ENCODE measurements around the gene PIGL.

PIGL gene

DNA sequence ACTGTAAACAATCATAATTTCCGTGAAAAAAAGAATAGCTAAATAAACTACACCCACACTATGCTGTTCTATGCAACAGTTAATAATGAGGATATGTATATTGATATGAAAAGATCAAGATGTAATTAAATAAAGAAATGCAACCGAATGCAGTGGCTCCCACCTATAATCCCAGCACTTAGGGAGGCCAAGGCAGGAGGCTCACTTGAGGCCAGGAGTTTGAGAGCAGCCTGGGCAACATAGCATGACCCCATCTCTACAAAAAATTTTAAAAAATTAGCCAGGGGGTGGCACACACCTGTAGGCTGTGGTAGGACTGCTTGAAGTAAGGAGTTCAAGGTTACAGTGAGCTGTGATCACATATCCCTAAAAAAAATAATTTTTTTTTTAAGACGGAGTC, 121.4 kb downstream of the PIGL start:
- no peak overlapping the region for H3K4me3 ChIP-seq (replicated peaks; ENCODE audit: insufficient read depth, low read length)
- no peaks in the 10 kb centered on the region for H3K27me3 ChIP-seq (ENCODE audit: insufficient read depth, poor library complexity, severe bottlenecking)
- no peak for TF ChIP-seq CTCF (IDR thresholded peaks at IDR 0.05; ENCODE audit: insufficient read depth, low read length)
- no peak for TF ChIP-seq POLR2AphosphoS5 (IDR thresholded peaks at IDR 0.05; ENCODE audit: low read depth)
- TF ChIP-seq GABPA (IDR thresholded peaks at IDR 0.05; ENCODE audit: low read depth), result no peak
- TF ChIP-seq SPI1 (IDR thresholded peaks at IDR 0.05; ENCODE audit: borderline replicate concordance, low read depth), result no peak
- TF ChIP-seq REST (IDR thresholded peaks at IDR 0.05; ENCODE audit: insufficient replicate concordance, low read depth), result no peak
- H3K27ac ChIP-seq (replicated peaks), result no peak overlapping the region
- DNase-seq (ENCODE audit: low read depth in 1 of 2, low spot score in 1 of 2), result no peak

GRCh38 chr17:16339402-16339801, 122.4 kb downstream of the PIGL start:
- no peaks in the 10 kb centered on the region for H3K27me3 ChIP-seq (ENCODE audit: insufficient read depth, poor library complexity, severe bottlenecking)
- no peak for DNase-seq (ENCODE audit: low read depth in 1 of 2, low spot score in 1 of 2)
- H3K4me3 ChIP-seq (replicated peaks; ENCODE audit: insufficient read depth, low read length), result no peak overlapping the region
- H3K27ac ChIP-seq (replicated peaks), result no peak overlapping the region
- TF ChIP-seq CTCF (IDR thresholded peaks at IDR 0.05; ENCODE audit: insufficient read depth, low read length) (no peak), REST (IDR thresholded peaks at IDR 0.05; ENCODE audit: insufficient replicate concordance, low read depth) (no peak)

- Histone ChIP-seq H3K27ac (replicated peaks) (no peak overlapping the region), H3K4me3 (replicated peaks; ENCODE audit: insufficient read depth, low read length) (no peak overlapping the region), H3K27me3 (ENCODE audit: insufficient read depth, poor library complexity, severe bottlenecking) (no peaks in the 10 kb centered on the region)
- no peak for TF ChIP-seq REST (IDR thresholded peaks at IDR 0.05; ENCODE audit: insufficient replicate concordance, low read depth)
- TF ChIP-seq GABPA (IDR thresholded peaks at IDR 0.05; ENCODE audit: low read depth), result no peak
- TF ChIP-seq SPI1 (IDR thresholded peaks at IDR 0.05; ENCODE audit: borderline replicate concordance, low read depth), result no peak
- TF ChIP-seq CTCF (IDR thresholded peaks at IDR 0.05; ENCODE audit: insufficient read depth, low read length), result no peak
- no peak for TF ChIP-seq POLR2AphosphoS5 (IDR thresholded peaks at IDR 0.05; ENCODE audit: low read depth)
- no peak for DNase-seq (ENCODE audit: low read depth in 1 of 2, low spot score in 1 of 2)
Measured at GRCh38 chr17:16339959-16340358, 122.9 kb downstream of the PIGL start.

Data from HL-60 (cell line).